PC-9 (cell line): Measurements from ENCODE around the gene KREMEN1. TPM values are rescaled to one million over a fixed set of nuclear protein-coding genes. Genes with fewer than 3 reads are reported as not detected.

Source experiments
- BruUV-seq: library from RNA; stranded (reverse); fragments of 400-500 nt; replicated peaks from 2 replicates; lab custom pipeline; 2021; lab: Mats Ljungman, UMichigan
- CTCF ChIA-PET: fragments of 300-600 bp; sonication (Branson Sonifier 250); formaldehyde crosslinking; loops from one replicate; lab custom pipeline; 2022; ENCODE audit warnings: antibody characterized with exemption; lab: Charles Lee
- POLR2A ChIA-PET: fragments of 300-600 bp; sonication (Branson Sonifier 250); formaldehyde crosslinking; loops from one replicate; lab custom pipeline; 2022; ENCODE audit warnings: antibody characterized with exemption; ENCODE audit not compliant: unreplicated experiment; lab: Charles Lee
- DNase-seq, 2 experiments: peaks; one replicate each; pipeline versions ENCODE4 v3.0.0 to v3.0.0-alpha.2; 2015 to 2022; ENCODE audit warnings: mixed read lengths in 1 of 2
- H2AFZ ChIP-seq: fragments of 200-600 bp; sonication (generic); 2 replicates; pipeline ENCODE4 v1.8.1; 2017; ENCODE audit warnings: antibody characterized with exemption
- H3F3A ChIP-seq: fragments of 200-600 bp; sonication (generic); 2 replicates; pipeline ENCODE4 v1.8.1; 2017; ENCODE audit warnings: antibody characterized with exemption, mild to moderate bottlenecking, low read depth; ENCODE audit not compliant: insufficient read depth
- H3K27ac ChIP-seq: fragments of 200-600 bp; sonication (generic); 2 replicates; pipeline ENCODE4 v1.6.1; 2016; ENCODE audit warnings: mixed run types
- H3K27me3 ChIP-seq: fragments of 200-600 bp; sonication (generic); 2 replicates; pipeline ENCODE4 v1.6.1; 2016; ENCODE audit warnings: low read depth, mixed run types; ENCODE audit not compliant: insufficient read depth
- H3K36me3 ChIP-seq: fragments of 200-600 bp; sonication (generic); 2 replicates; pipeline ENCODE4 v1.6.1; 2016; ENCODE audit warnings: low read depth, mixed run types
- H3K4me1 ChIP-seq: fragments of 200-600 bp; sonication (generic); replicated peaks from 2 replicates; pipeline ENCODE4 v1.6.1; 2016; ENCODE audit warnings: mixed run types; ENCODE audit not compliant: insufficient read depth
- H3K4me2 ChIP-seq: fragments of 200-600 bp; sonication (generic); 2 replicates; pipeline ENCODE4 v1.6.1; 2017; ENCODE audit warnings: mixed run types
- H3K4me3 ChIP-seq: fragments of 200-600 bp; sonication (generic); 2 replicates; pipeline ENCODE4 v1.6.1; 2016; ENCODE audit warnings: mixed run types
- H3K79me2 ChIP-seq: fragments of 200-600 bp; sonication (generic); 2 replicates; pipeline ENCODE4 v1.6.1; 2017; ENCODE audit warnings: low read depth, mixed run types
- H3K9me2 ChIP-seq: fragments of 200-600 bp; sonication (generic); 2 replicates; pipeline ENCODE4 v1.8.1; 2017; ENCODE audit warnings: mild to moderate bottlenecking; ENCODE audit not compliant: insufficient read depth
- H3K9me3 ChIP-seq: fragments of 200-600 bp; sonication (generic); 2 replicates; pipeline ENCODE4 v1.8.1; 2016; ENCODE audit warnings: low read depth; ENCODE audit not compliant: insufficient read depth
- H4K20me1 ChIP-seq: fragments of 200-600 bp; sonication (generic); 2 replicates; pipeline ENCODE4 v1.8.1; 2017; ENCODE audit not compliant: insufficient read depth
- EZH2 ChIP-seq: fragments of 200-600 bp; sonication (generic); IDR thresholded peaks from 2 replicates; pipeline ENCODE4 v1.8.0; 2017; ENCODE audit warnings: antibody characterized with exemption, low read depth
- intact Hi-C: fragments of 100-400 bp; cut with micrococcal nuclease; formaldehyde crosslinking; loops from one replicate; pipeline ENCODE4 v1.10.0; 2022; ENCODE audit not compliant: unreplicated experiment
- total RNA-seq: library from RNA; stranded (reverse); gene quantifications from 2 replicates; pipeline ENCODE4 v1.2.3, GENCODE V29; 2021
- TF ChIP-seq, protein P1 (sequence below): fragments of 200-600 bp; sonication (generic); conservative IDR thresholded peaks from 2 replicates; pipeline ENCODE4 v1.6.1; 2017; ENCODE audit warnings: mixed run types, antibody characterized with exemption, mild to moderate bottlenecking, moderate library complexity

Gene KREMEN1
- total RNA-seq, 1 experiment from 2014 or later: 6.1 TPM

DNA sequence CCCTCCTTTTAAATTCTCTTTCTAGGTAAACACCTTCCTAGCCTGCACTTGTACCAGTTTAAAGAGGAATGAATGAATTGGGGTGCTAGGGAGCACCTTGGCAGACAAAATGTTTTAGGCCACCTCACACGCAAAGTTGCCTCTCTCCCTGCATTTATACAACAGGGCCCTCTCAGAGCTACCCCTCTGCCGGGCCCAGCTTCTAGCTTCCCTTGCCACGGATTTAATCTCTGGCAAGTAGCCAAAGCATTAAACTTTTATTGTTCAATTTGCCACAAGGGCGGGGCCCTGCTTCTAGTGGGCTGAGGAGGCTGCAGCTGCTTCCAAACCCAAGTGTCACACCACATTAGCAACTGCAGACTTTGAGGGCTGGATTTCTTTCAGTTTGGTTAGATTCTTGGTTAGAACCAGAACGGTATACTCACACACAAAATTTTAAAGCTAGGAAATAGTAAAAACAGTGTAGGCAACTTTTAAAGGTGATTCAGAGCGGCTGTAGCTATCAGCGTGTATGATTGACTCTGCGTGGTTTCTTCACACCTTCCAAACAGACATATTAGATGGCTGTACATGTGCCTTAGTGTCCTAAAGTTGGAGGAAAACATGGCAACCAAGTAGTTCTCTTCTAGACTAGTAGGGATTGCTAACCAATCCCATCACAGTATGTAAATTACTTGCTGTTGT lies 6.5 kb downstream of the KREMEN1 start:
- Histone ChIP-seq H3K27me3 (no peaks in the 10 kb centered on the region), H3K9me2 (no peaks in the 10 kb centered on the region), H2AFZ (no peak overlapping the region), H3K4me2 (no peak overlapping the region), H4K20me1 (no peaks in the 10 kb centered on the region), H3K9me3 (no peaks in the 10 kb centered on the region), H3K79me2 (no peaks in the 10 kb centered on the region), H3F3A (no peaks in the 10 kb centered on the region), H3K4me1 (peaks cover 7% of the 10 kb centered on the region), H3K4me3 (no peak overlapping the region), H3K36me3 (no peaks in the 10 kb centered on the region), H3K27ac (no peak overlapping the region)
- no peak for DNase-seq
- TF ChIP-seq, protein P1, sequence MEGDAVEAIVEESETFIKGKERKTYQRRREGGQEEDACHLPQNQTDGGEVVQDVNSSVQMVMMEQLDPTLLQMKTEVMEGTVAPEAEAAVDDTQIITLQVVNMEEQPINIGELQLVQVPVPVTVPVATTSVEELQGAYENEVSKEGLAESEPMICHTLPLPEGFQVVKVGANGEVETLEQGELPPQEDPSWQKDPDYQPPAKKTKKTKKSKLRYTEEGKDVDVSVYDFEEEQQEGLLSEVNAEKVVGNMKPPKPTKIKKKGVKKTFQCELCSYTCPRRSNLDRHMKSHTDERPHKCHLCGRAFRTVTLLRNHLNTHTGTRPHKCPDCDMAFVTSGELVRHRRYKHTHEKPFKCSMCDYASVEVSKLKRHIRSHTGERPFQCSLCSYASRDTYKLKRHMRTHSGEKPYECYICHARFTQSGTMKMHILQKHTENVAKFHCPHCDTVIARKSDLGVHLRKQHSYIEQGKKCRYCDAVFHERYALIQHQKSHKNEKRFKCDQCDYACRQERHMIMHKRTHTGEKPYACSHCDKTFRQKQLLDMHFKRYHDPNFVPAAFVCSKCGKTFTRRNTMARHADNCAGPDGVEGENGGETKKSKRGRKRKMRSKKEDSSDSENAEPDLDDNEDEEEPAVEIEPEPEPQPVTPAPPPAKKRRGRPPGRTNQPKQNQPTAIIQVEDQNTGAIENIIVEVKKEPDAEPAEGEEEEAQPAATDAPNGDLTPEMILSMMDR: no peak
- POLR2A ChIA-PET: no interaction called here
- intact Hi-C loops: no loop called here
- CTCF ChIA-PET: no interaction called here
- BruUV-seq: no TSS peak

DNA sequence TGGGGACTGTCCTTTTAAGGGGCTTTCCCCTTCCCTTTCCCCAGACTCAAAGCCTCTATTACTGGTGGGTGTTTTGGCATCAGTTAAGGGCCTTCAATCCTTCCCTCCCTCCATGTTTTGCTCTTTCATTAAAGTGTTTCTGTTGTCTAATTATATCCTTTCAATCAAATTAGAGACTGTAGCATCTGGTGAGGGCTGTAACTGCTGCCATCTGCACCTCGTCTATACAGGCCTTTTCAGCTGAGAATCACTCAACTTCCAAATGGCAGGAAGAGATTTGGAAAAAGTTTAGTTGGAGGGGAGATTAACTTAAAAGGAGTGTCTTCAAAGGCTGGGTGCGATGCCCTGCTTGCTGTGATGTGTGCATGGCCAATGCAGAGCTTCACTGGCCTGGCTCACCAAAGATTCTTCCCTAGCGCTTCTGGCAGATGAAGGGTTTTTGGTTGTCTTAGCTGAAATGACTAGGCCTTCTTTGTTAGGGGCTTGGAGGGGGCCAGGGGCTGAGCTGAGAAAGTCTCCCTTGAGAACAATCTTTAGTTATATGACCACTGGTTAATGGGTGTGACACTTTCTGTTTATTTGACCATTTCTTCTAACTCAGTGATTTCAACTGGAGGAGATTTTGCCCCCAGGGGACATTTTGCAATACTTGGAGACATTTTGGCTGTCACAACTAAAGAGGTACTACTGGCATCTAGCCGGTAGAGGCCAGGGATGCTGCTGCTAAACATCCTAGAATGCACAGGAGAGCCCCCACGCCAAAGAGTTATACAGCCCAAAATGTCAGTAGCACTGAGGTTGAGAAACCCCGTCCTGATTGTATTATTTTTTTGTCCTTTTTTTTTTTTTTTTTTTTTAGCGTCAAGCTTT lies 7.5 kb downstream of the KREMEN1 start:
- POLR2A ChIA-PET: no interaction called here

DNA sequence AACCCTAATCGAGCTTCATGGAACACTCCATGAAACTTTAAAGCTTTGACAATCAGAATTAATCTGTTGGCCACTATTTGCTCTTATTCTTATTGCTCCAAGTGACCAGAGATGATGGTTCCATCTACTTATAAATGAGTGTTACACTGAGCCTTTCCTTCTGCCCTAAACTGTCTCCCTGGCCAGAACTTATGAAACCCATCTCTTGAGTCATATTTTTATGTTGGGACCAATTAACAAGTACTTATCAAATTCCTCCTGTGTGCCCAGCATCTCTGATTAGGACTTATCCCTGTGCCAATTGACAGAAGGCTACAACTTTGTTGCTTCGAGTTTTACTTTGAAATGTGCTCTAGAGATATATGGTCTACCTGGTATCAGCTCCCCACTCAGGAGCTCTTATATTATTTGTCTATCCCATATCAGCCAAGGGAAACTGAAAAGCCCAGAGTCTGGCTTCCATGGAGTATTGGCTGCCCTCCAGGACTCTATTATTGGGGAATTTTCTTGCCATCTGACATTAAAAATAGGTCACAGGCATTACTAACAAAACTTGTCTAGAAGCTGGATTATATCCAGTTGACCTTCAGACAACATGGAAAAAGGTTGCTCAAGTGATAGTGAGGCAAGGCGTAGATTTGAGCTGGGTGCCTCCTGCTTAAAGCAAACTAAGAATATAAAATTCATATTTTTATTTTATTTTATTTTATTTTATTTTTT lies 8.8 kb downstream of the KREMEN1 start:
- Histone ChIP-seq H3K36me3 (no peaks in the 10 kb centered on the region), H3F3A (no peaks in the 10 kb centered on the region), H3K79me2 (no peaks in the 10 kb centered on the region), H3K4me2 (no peak overlapping the region), H3K9me3 (no peaks in the 10 kb centered on the region), H2AFZ (no peak overlapping the region), H3K4me1 (peaks cover 7% of the 10 kb centered on the region), H3K9me2 (no peaks in the 10 kb centered on the region), H3K27ac (no peak overlapping the region), H3K27me3 (no peaks in the 10 kb centered on the region), H4K20me1 (no peaks in the 10 kb centered on the region), H3K4me3 (no peak overlapping the region)
- ChIA-PET CTCF (no interaction called here), POLR2A (no interaction called here)
- intact Hi-C loops: no loop called here
- TF ChIP-seq, protein P1: no peak
- no peak for TF ChIP-seq EZH2
- DNase-seq: no peak
- BruUV-seq: no TSS peak

More for the DNA sequence above, 7.5 kb downstream of the KREMEN1 start:
- peak in 1 of 2 experiments; percentile 77 for DNase-seq
- Histone ChIP-seq H3K9me2 (no peaks in the 10 kb centered on the region), H2AFZ (no peak overlapping the region), H3K36me3 (no peaks in the 10 kb centered on the region), H3K27me3 (no peaks in the 10 kb centered on the region), H3K4me2 (peak overlapping the region; percentile 32; the same call in 1 of the 2 replicates), H3K4me3 (no peak overlapping the region), H3F3A (no peaks in the 10 kb centered on the region), H4K20me1 (no peaks in the 10 kb centered on the region), H3K9me3 (no peaks in the 10 kb centered on the region), H3K27ac (no peak overlapping the region), H3K4me1 (peaks cover 7% of the 10 kb centered on the region), H3K79me2 (no peaks in the 10 kb centered on the region)
- BruUV-seq: no TSS peak
- intact Hi-C loops: no loop called here
- CTCF ChIA-PET: no interaction called here
- TF ChIP-seq EZH2: no peak
- TF ChIP-seq, protein P1: no peak; the same call in 1 of the 2 replicates
